ENCODE results near the gene CCDC40.
"Not testable (repeated sequence)": the region's sequence is repeated elsewhere in the genome, so short reads cannot be mapped to it uniquely, and the experiment has no call there.

The CCDC40 gene

GRCh38 chr17:80035937-80036714 is at the start of gene CCDC40:
CCDC40 (plus strand) TSS chr17:80036642; CDS start chr17:80036663, 21 bp downstream.
- peak; percentile 82 for DNase-seq (ENCODE audit: low spot score)

DNA sequence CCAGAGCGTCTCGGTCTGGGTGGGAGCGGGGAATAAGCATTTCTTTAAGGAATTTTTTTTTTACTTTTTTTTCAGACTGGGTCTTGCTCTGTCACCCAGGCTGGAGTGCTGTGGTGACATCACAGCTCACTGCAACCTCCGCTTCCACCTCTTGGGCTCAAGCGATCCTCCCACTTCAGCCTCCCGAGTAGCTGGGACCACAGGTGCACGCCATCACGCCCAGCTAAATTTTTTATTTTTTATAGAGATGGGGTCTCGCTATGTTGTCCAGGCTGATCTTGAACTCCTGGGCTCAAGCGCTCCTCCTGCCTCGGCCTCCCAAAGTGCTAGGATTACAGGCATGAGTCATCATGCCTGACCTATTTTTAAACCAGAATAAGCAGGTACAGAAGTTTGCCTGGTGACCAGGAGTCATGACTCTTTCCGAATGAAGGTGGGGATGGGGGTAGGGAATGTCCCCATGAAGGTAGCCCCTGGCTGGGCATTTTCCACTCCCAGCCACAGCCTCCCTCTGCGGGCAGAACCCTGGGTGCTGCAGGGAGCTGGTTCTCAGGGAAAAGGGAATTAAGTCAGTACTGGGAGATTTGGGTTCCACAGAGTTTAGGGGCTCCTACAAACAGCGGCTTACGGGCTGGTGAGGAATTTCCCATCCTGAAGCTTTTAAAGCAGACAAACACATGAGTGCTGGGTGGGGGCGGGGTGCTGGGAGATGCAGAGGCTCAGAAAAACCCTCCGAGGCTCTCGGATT is 49.1 kb upstream of the CCDC40 start:
- no peak for DNase-seq (ENCODE audit: low spot score)

- DNase-seq (ENCODE audit: low spot score): no peak
Observed at GRCh38 chr17:79987935-79988184, 48.6 kb upstream of the CCDC40 start.

DNA sequence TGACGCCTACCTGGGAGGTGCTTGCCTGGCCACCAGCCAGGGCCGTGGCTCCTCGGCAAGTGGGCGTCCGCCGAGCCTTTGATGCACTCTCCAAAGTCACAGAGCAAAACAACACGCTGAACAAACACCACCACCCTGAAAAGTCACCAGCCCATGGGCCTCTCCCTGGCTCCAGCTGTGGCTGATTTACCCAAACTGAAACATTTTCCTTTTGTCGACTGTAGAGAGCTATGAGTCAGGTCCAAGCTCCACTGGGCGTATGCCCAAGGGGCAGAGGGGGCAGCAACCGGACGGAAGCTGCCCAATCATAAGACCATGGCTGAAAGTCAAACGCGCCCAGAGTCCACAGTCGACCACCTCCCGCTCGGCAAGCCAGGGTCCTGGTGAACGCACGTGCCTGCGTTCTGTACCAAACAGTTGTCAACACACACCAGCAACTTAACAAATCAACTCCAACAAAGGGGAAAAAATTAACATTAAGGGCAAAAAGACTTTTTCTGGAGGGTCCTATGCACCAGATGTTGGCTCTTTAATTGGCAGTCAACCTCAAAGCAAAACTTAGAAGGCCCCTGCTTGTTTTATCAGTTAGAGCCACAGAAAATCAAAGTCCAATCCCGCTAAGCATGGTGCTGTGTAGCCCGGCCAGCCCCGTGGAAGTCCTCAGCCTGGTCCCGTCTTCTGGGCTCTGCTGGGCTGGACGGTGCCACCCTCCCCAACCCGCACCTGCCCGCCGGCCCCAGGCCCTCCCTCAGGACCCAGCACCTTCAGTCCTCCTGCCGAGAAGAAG is 48.1 kb upstream of the CCDC40 start:
- no peak for DNase-seq (ENCODE audit: low spot score)

- no peak for DNase-seq (ENCODE audit: low spot score)
Observed at GRCh38 chr17:79989106-79989835, 47.2 kb upstream of the CCDC40 start.

DNA sequence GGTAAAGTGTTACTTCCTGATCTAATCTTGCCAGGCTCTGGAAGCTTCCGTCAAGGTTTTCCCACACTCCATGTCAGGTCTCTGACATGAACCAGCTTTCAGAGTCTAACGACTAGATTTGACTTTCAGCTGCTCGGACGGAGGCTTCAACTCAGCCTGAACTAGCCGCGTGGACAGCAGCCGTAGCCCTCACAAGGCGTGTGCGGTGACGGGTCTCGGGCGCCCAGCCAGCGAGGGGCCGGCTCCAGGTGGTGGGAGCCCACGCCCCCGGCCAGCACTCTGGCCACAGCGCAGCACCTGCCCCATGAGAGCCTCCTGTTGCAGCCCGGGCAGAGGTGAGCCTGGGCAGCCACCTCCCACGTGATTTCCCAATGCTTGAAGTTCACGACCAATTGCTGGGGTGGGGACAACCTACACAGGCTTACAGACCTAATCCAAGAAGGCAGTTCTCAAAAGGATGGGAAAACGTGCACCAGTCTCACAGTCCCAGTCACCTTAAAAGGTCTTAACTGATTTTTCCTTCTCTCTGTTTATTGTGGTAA is 46.3 kb upstream of the CCDC40 start:
- DNase-seq (ENCODE audit: low spot score): no peak

GRCh38 chr17:79990704-79991103 is 45.7 kb upstream of the CCDC40 start:
- DNase-seq (ENCODE audit: low spot score): no peak

- DNase-seq (ENCODE audit: low spot score): peak; percentile 55
Observed at GRCh38 chr17:79991140-79991923, 45.1 kb upstream of the CCDC40 start.

- no peak for DNase-seq (ENCODE audit: low spot score)
Observed at GRCh38 chr17:79991924-79992648, 44.4 kb upstream of the CCDC40 start.

GRCh38 chr17:79992649-79993389 is 43.6 kb upstream of the CCDC40 start:
- no peak for DNase-seq (ENCODE audit: low spot score)

GRCh38 chr17:79993390-79994227 is 42.8 kb upstream of the CCDC40 start:
- DNase-seq (ENCODE audit: low spot score): peak; percentile 41

DNA sequence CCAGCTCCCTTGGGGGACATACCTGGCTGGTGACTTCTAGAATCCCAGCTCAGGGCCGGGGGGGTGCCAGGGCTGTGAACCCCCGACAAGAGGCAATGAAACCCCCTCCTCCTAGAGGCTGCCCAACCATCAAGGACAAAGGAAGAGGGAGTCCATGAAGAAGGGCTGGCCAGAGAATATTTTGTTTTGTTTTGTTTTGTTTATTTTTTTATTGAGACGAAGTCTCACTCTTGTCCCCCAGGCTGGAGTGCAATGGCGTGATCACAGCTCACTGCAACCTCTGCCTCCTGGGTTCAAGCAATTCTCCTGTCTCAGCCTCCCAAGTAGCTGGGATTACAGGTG is 42.2 kb upstream of the CCDC40 start:
- not testable (repeated sequence) for DNase-seq (ENCODE audit: low spot score)

DNA sequence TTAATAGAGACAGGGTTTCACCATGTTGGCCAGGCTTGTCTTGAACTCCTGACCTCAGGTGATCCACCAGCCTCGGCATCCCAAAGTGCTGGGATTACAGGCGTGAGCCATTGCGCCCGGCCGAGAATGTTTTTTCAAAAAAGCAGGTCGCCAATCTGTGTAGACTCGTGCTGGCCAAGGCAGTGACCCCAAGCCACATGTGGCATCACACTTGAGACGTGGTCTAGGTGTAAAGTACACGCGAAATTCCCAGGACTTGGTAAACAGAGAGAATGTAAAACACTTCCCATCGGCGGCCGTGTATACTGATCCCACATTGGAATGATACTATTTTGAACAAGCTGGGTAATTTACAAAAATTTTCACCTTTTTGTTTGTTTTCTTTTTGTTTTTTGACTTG is 41.8 kb upstream of the CCDC40 start:
- DNase-seq (ENCODE audit: low spot score): no peak

DNA sequence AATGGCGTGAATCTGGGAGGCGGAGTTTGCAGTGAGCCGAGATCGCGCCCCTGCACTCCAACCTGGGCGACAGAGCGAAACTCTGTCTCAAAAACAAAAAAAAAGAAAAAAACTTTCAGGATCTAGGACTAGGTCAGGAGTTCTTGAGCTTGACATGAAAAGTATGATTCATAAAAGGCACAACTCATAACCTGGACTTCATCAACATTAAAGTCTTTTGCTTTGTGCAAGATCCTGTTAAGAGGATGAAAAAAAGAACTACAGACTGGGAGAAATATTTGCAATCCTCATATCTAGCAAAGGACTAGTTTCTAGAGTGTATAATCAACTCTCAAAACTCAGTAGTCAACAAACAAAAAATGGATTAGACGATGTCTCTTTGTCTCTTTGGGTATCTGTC is 40.7 kb upstream of the CCDC40 start:
- DNase-seq (ENCODE audit: low spot score): no peak

- DNase-seq (ENCODE audit: low spot score): no peak
Observed at GRCh38 chr17:79996291-79996690, 40.2 kb upstream of the CCDC40 start.

DNA sequence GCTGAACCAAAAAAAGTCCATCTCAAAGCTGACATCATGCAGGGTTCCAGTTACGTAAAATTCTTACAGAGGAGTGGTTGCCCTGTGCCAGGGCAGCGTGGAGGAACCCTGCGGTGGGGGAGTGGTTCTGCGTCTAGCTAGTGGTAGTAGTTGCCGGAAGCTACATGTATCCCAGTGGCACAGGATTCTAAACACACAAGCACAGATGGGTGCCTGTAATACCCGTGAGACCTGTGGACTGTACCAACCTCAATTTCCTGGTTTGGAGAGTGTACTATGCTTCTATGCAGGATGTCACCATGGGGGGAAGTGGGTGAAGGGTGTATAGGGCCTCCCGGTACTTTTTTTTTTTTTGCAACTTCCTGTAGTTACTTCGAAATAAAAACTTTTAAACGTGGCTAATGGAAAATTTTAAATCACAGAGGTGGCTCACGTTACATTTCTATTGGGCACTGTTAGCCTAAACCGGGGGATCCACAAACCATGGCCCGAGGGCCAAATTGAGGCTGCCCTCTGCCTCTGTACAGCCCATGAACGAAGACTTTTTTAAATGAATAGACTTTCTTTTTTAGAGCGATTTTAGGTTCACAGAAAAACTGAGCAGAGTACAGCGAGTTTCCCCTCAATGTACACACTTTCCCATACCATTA is 39.3 kb upstream of the CCDC40 start:
- no peak for DNase-seq (ENCODE audit: low spot score)

DNA sequence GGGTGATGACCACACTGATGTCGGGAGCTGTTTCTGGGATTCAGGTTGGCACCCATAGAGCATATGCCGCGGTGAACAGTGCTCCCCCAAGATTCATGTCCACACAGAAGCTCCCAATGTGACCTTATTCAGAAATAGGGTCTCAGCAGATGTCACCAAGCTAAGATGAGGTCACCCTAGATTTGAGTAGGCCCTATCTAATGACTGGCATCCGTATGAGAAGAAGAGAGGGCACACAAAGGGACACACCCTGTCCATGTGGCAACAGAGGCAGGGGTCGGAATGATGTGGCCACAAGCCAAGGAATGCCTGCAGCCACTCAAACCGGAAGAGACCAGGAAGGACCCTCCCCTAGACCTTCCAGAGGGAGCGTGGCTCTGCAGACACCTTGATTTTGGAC is 36.3 kb upstream of the CCDC40 start:
- no peak for DNase-seq (ENCODE audit: low spot score)

DNA sequence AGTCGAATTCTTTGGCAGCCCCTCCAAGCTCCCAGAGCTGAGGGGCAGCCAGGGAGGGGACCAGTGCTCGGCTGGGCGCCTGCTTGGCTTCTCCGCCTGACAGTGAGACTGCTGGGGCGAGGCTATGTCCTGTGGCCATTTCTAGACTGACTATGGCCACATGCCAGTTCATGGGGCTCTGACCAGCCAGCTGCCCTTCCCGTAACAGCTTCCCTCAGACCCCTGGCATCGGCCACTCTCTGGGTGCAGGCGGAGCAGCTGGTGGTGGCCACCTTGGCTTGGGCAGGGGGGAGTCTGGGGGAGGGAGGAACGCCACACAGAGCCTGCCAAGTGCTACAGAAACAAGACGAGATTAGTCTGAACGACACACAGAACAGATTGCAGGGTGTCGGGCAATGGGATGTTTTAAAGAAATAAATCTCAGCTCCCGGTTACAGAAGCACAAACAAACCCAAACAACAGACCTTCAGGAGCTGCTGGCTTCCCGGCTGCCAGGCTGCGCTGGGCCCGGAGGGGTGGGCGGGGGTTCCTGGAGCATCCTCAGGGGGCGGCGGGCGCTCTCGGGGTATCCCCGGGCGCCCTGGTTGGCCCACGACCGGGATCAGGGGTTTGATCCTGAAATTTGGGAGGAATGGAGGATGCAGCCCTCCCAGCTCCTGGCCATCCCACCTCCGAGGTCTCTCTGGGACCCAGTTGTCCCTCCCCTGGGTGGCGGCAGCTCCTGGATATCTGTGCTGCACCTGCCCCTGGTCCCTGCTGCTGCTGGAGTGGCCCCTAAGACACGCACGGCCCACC is 35.3 kb upstream of the CCDC40 start:
- DNase-seq (ENCODE audit: low spot score): no peak
